GM23248 (cell line): ENCODE results near the gene HSF2BP. TPM values are rescaled to one million over a fixed set of nuclear protein-coding genes. Genes with fewer than 3 reads are reported as not detected.
A peak's percentile ranks its signal among the peaks of the same experiment; 100 is the strongest.

Experiments
- DNase-seq: peaks from one replicate; pipeline ENCODE4 v3.0.0-alpha.2; 2015
- H2AFZ ChIP-seq: fragments of 200-600 bp; sonication (generic); 2 replicates; pipeline ENCODE4 v1.6.1; 2016; ENCODE audit warnings: antibody characterized with exemption
- H3F3A ChIP-seq: fragments of 200-600 bp; sonication (generic); 2 replicates; pipeline ENCODE4 v1.6.1; 2016; ENCODE audit warnings: mild to moderate bottlenecking, antibody characterized with exemption, mixed run types; ENCODE audit not compliant: insufficient read depth
- H3K27ac ChIP-seq: fragments of 200-600 bp; sonication (generic); 2 replicates; pipeline ENCODE4 v1.5.1; 2016; ENCODE audit warnings: mild to moderate bottlenecking
- H3K27me3 ChIP-seq: fragments of 200-600 bp; sonication (generic); replicated peaks from 2 replicates; pipeline ENCODE4 v1.6.1; 2016; ENCODE audit warnings: mild to moderate bottlenecking; ENCODE audit not compliant: insufficient read depth
- H3K36me3 ChIP-seq: fragments of 200-600 bp; sonication (generic); 2 replicates; pipeline ENCODE4 v1.6.1; 2016; ENCODE audit warnings: low read depth, mild to moderate bottlenecking
- H3K4me1 ChIP-seq: fragments of 200-600 bp; sonication (generic); 2 replicates; pipeline ENCODE4 v1.6.1; 2016; ENCODE audit warnings: mild to moderate bottlenecking; ENCODE audit not compliant: insufficient read depth
- H3K4me2 ChIP-seq: fragments of 200-600 bp; sonication (generic); one replicate; pipeline ENCODE4 v1.6.1; 2016; ENCODE audit warnings: mild to moderate bottlenecking; ENCODE audit not compliant: unreplicated experiment
- H3K4me3 ChIP-seq: fragments of 200-600 bp; sonication (generic); 2 replicates; pipeline ENCODE4 v1.5.1; 2016; ENCODE audit warnings: mild to moderate bottlenecking
- H3K79me2 ChIP-seq: fragments of 200-600 bp; sonication (generic); 2 replicates; pipeline ENCODE4 v1.6.1; 2016; ENCODE audit warnings: mild to moderate bottlenecking; ENCODE audit not compliant: insufficient read depth
- H3K9ac ChIP-seq: fragments of 200-600 bp; sonication (generic); 2 replicates; pipeline ENCODE4 v1.6.1; 2016; ENCODE audit warnings: mild to moderate bottlenecking
- H3K9me2 ChIP-seq: fragments of 200-600 bp; sonication (generic); 2 replicates; pipeline ENCODE4 v1.6.1; 2016; ENCODE audit warnings: mixed run types, mild to moderate bottlenecking, moderate library complexity; ENCODE audit not compliant: insufficient read depth
- H3K9me3 ChIP-seq: fragments of 200-600 bp; sonication (generic); one replicate; pipeline ENCODE4 v1.6.1; 2017; ENCODE audit warnings: low read depth
- H4K20me1 ChIP-seq: fragments of 200-600 bp; sonication (generic); 2 replicates; pipeline ENCODE4 v1.6.0; 2016; ENCODE audit not compliant: insufficient read depth
- EZH2 ChIP-seq: fragments of 200-600 bp; sonication (generic); IDR thresholded peaks from 2 replicates; pipeline ENCODE4 v1.6.1; 2018; ENCODE audit warnings: antibody characterized with exemption, mild to moderate bottlenecking; ENCODE audit not compliant: insufficient read depth, poor library complexity, severe bottlenecking
- EZH2phosphoT487 ChIP-seq: fragments of 200-600 bp; sonication (generic); IDR thresholded peaks from 2 replicates; pipeline ENCODE4 v1.6.1; 2018; ENCODE audit warnings: antibody characterized with exemption, moderate library complexity, mild to moderate bottlenecking, low read depth; ENCODE audit not compliant: insufficient read depth
- WGBS, 2 experiments: methylation state at CpG; one replicate each; pipeline ENCODE4 v1.1.6; 2015 to 2017; ENCODE audit warnings: low lambda C conversion rate in 2 of 2, low coverage in 1 of 2; ENCODE audit errors: missing lambda C conversion rate in 2 of 2; 5-methylcytosine and 5-hydroxymethylcytosine counted together
- in situ Hi-C: fragments of 300-500 bp; cut with MboI; formaldehyde crosslinking; loops from 2 replicates; pipeline ENCODE4 v1.15.0; 2020
- polyA plus RNA-seq: library from polyadenylated mRNA; unstranded; fragments of >200 nt; fragmentation: Nextera tagmentation; extraction: Ambion mirVana; gene quantifications from 2 replicates; pipeline ENCODE4 v1.2.1, GENCODE V29; 2016
- total RNA-seq: library from RNA; depleted of rRNA; stranded (reverse); fragments of >200 nt; shearing (Covaris generic); gene quantifications from 2 replicates; pipeline ENCODE4 v1.2.3, GENCODE V29; 2014; rRNA removed

The HSF2BP gene
- 2.5 and 4.8 TPM in 2 replicates for total RNA-seq
- 1.6 TPM in 2 replicates for polyA plus RNA-seq

GRCh38 chr21:43659136-43660000 is at the start of gene HSF2BP, which contains the start of gene RRP1B:
HSF2BP (minus strand) TSS chr21:43659488; CDS start chr21:43658096, 1,392 bp downstream.
RRP1B (plus strand) TSS chr21:43659560; CDS start chr21:43659665, 105 bp downstream.
- in situ Hi-C loops = no loop called here
- 6 to 7% methylated on average over 66 to 69 of the region's 92 CpGs for WGBS, 2 experiments
- Histone ChIP-seq H3K9ac (peak within 1 kb of the TSS; percentile 90), H3K27ac (peak within 1 kb of the TSS; percentile 86), H3F3A (peaks cover 8% of the 10 kb centered on the region), H2AFZ (peak within 1 kb of the TSS; percentile 93), H3K79me2 (peaks cover 46% of the 10 kb centered on the region), H3K9me3 (no peaks in the 10 kb centered on the region), H3K4me2 (peak within 1 kb of the TSS; percentile 96), H4K20me1 (no peaks in the 10 kb centered on the region), H3K36me3 (no peaks in the 10 kb centered on the region), H3K4me1 (peaks cover 21% of the 10 kb centered on the region; the same call in 1 of the 2 replicates), H3K4me3 (peak within 1 kb of the TSS; percentile 92), H3K27me3 (no peaks in the 10 kb centered on the region), H3K9me2 (no peaks in the 10 kb centered on the region)
- TF ChIP-seq EZH2 (no peak), EZH2phosphoT487 (no peak)
- DNase-seq = peak; percentile 94

- in situ Hi-C loops = no loop called here
- no peaks in the 10 kb centered on the region for H3K36me3 ChIP-seq
- no peak for TF ChIP-seq EZH2phosphoT487
- TF ChIP-seq EZH2 = no peak
- H2AFZ ChIP-seq = no peak overlapping the region
- H3K79me2 ChIP-seq = no peaks in the 10 kb centered on the region
- H3K4me2 ChIP-seq = no peak overlapping the region
- no peak for DNase-seq
- H3K27ac ChIP-seq = no peak overlapping the region
- WGBS, 2 experiments = 88 to 89% methylated on average over 13 of the region's 13 CpGs
- H4K20me1 ChIP-seq = no peaks in the 10 kb centered on the region
- H3K9ac ChIP-seq = no peak overlapping the region
- no peaks in the 10 kb centered on the region; the same call in 1 of the 2 replicates for H3F3A ChIP-seq
- H3K9me3 ChIP-seq = no peaks in the 10 kb centered on the region
- H3K9me2 ChIP-seq = no peaks in the 10 kb centered on the region
- H3K27me3 ChIP-seq = no peaks in the 10 kb centered on the region
- peaks cover 13% of the 10 kb centered on the region for H3K4me1 ChIP-seq
- H3K4me3 ChIP-seq = no peak overlapping the region
Measured at GRCh38 chr21:43708745-43709381, 49.6 kb upstream of the HSF2BP start.

- H3K9me3 ChIP-seq = no peaks in the 10 kb centered on the region
- H3K79me2 ChIP-seq = no peaks in the 10 kb centered on the region
- H2AFZ ChIP-seq = no peak overlapping the region
- H3K9ac ChIP-seq = no peak overlapping the region
- no peaks in the 10 kb centered on the region for H4K20me1 ChIP-seq
- no peaks in the 10 kb centered on the region for H3K27me3 ChIP-seq
- no peak overlapping the region for H3K27ac ChIP-seq
- H3K4me2 ChIP-seq = no peak overlapping the region
- in situ Hi-C loops = no loop called here
- H3K36me3 ChIP-seq = no peaks in the 10 kb centered on the region
- no peak overlapping the region for H3K4me3 ChIP-seq
- DNase-seq = no peak
- 94% methylated on average over 9 of the region's 9 CpGs for WGBS, 2 experiments
- H3F3A ChIP-seq = no peaks in the 10 kb centered on the region; the same call in 1 of the 2 replicates
- no peaks in the 10 kb centered on the region for H3K9me2 ChIP-seq
- no peak for TF ChIP-seq EZH2phosphoT487
- no peak for TF ChIP-seq EZH2
- peaks cover 16% of the 10 kb centered on the region for H3K4me1 ChIP-seq
Measured at GRCh38 chr21:43707462-43707861, 48.2 kb upstream of the HSF2BP start.
